Measurements from ENCODE around the gene NOP58.
A peak's percentile ranks its signal among the peaks of the same experiment; 100 is the strongest.

The NOP58 gene

DNA sequence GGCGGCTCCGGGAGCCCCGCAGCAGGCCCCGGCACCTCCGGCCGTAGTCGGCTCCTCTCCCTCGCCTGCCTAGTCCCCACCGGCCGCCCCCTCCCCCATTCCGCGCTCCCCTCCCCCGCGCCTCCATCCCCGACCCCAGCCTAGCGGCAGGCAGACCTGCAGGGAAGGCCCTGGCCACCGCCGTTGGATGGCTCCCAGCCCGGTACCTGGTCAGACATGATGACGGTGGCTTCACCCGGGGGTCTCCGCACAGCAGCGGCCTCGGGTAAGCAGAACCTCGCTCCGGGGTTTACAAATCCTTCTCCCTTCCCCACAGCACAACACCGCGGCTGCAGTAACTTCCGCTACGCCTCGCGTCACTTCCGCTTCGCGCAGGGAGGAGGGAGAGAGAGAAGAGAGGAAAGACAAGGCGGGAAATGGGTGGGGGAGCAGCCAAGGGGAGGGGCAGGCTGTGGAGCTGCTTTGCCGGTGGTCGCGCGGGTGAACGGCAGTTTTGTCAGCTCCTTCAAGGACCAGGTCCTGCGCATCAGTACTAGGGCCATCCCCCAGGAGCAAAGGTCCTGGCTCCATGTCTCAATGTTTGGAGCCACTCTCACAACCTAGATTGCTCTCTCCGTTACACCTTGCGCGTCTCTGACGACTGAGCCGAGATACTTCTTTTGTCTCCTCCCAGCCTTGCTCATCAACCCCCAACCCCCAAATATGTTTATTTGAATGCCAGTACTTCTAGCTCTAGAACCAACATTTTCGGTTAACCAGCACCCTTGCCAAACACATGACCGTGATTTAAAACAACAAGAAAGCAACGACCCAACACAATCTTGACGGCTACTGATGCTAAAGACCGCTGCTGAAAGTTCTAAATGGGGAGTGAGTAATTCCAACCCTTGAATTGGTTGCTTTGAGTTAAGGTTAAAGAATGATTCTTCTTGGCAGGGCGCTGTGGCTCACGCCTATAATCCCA, 27.0 kb upstream of the NOP58 start, which contains the start of gene SUMO1 (continued):
- TF ChIP-seq ZBTB17 (tag by site-specific recombination; IDR thresholded peaks at IDR 0.05): peak; percentile 67
- peak; percentile 53 for TF ChIP-seq SP7 (tag by site-specific recombination; IDR thresholded peaks at IDR 0.05)
- no peak for TF ChIP-seq ZNF175 (tag by site-specific recombination; IDR thresholded peaks at IDR 0.05)
- TF ChIP-seq ZNF501 (tag by site-specific recombination; IDR thresholded peaks at IDR 0.05): peak; percentile 73; the same call in 1 of the 2 replicates
- TF ChIP-seq, protein P1, sequence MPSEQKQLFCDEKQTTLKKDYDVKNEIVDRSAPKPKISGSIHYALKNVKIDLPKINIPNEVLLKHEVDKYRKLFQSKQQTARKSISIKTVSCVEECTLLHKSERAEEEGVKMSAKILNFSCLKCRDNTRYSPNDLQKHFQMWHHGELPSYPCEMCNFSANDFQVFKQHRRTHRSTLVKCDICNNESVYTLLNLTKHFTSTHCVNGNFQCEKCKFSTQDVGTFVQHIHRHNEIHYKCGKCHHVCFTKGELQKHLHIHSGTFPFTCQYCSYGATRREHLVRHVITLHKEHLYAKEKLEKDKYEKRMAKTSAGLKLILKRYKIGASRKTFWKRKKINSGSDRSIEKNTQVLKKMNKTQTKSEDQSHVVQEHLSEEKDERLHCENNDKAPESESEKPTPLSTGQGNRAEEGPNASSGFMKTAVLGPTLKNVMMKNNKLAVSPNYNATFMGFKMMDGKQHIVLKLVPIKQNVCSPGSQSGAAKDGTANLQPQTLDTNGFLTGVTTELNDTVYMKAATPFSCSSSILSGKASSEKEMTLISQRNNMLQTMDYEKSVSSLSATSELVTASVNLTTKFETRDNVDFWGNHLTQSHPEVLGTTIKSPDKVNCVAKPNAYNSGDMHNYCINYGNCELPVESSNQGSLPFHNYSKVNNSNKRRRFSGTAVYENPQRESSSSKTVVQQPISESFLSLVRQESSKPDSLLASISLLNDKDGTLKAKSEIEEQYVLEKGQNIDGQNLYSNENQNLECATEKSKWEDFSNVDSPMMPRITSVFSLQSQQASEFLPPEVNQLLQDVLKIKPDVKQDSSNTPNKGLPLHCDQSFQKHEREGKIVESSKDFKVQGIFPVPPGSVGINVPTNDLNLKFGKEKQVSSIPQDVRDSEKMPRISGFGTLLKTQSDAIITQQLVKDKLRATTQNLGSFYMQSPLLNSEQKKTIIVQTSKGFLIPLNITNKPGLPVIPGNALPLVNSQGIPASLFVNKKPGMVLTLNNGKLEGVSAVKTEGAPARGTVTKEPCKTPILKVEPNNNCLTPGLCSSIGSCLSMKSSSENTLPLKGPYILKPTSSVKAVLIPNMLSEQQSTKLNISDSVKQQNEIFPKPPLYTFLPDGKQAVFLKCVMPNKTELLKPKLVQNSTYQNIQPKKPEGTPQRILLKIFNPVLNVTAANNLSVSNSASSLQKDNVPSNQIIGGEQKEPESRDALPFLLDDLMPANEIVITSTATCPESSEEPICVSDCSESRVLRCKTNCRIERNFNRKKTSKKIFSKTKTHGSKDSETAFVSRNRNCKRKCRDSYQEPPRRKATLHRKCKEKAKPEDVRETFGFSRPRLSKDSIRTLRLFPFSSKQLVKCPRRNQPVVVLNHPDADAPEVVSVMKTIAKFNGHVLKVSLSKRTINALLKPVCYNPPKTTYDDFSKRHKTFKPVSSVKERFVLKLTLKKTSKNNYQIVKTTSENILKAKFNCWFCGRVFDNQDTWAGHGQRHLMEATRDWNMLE (tag by site-specific recombination; conservative IDR thresholded peaks at IDR 0.05; ENCODE audit: low read depth): peak; percentile 77
- no peak for TF ChIP-seq ZNF239 (tag by site-specific recombination; IDR thresholded peaks at IDR 0.05)
- peak; percentile 60 for TF ChIP-seq ZNF398 (tag by site-specific recombination; IDR thresholded peaks at IDR 0.05)
- peak; percentile 69 for TF ChIP-seq PRDM1 (tag by site-specific recombination; IDR thresholded peaks at IDR 0.05)
- peak; percentile 60; the same call in 1 of the 2 replicates for TF ChIP-seq PATZ1 (tag by site-specific recombination; IDR thresholded peaks at IDR 0.05)
- TF ChIP-seq INSM2 (tag by site-specific recombination; IDR thresholded peaks at IDR 0.05): 0 out of 2 replicates have a peak, but pooled peaks have one; percentile 25
- TF ChIP-seq, protein P2, sequence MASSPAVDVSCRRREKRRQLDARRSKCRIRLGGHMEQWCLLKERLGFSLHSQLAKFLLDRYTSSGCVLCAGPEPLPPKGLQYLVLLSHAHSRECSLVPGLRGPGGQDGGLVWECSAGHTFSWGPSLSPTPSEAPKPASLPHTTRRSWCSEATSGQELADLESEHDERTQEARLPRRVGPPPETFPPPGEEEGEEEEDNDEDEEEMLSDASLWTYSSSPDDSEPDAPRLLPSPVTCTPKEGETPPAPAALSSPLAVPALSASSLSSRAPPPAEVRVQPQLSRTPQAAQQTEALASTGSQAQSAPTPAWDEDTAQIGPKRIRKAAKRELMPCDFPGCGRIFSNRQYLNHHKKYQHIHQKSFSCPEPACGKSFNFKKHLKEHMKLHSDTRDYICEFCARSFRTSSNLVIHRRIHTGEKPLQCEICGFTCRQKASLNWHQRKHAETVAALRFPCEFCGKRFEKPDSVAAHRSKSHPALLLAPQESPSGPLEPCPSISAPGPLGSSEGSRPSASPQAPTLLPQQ (tag by site-specific recombination; IDR thresholded peaks at IDR 0.05): peak; percentile 42; the same call in 1 of the 2 replicates
- TF ChIP-seq ZNF610 (tag by site-specific recombination; IDR thresholded peaks at IDR 0.05; ENCODE audit: borderline replicate concordance): 0 out of 2 replicates have a peak, but pooled peaks have one; percentile 43
- peak; percentile 54; the same call in 1 of the 2 replicates for TF ChIP-seq KLF9 (tag by site-specific recombination; IDR thresholded peaks at IDR 0.05; ENCODE audit: low read depth)
- TF ChIP-seq ZNF366 (tag by site-specific recombination; conservative IDR thresholded peaks at IDR 0.05): peak; percentile 99
- TF ChIP-seq, protein P3, sequence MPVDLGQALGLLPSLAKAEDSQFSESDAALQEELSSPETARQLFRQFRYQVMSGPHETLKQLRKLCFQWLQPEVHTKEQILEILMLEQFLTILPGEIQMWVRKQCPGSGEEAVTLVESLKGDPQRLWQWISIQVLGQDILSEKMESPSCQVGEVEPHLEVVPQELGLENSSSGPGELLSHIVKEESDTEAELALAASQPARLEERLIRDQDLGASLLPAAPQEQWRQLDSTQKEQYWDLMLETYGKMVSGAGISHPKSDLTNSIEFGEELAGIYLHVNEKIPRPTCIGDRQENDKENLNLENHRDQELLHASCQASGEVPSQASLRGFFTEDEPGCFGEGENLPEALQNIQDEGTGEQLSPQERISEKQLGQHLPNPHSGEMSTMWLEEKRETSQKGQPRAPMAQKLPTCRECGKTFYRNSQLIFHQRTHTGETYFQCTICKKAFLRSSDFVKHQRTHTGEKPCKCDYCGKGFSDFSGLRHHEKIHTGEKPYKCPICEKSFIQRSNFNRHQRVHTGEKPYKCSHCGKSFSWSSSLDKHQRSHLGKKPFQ (tag by site-specific recombination; IDR thresholded peaks at IDR 0.05): no peak
- TF ChIP-seq ZNF341 (tag by site-specific recombination; IDR thresholded peaks at IDR 0.05; ENCODE audit: low read depth): 0 out of 2 replicates have a peak, but pooled peaks have one; percentile 25
- peak; percentile 45; the same call in 1 of the 2 replicates for TF ChIP-seq KLF8 (tag by site-specific recombination; IDR thresholded peaks at IDR 0.05)
- TF ChIP-seq, protein P4, sequence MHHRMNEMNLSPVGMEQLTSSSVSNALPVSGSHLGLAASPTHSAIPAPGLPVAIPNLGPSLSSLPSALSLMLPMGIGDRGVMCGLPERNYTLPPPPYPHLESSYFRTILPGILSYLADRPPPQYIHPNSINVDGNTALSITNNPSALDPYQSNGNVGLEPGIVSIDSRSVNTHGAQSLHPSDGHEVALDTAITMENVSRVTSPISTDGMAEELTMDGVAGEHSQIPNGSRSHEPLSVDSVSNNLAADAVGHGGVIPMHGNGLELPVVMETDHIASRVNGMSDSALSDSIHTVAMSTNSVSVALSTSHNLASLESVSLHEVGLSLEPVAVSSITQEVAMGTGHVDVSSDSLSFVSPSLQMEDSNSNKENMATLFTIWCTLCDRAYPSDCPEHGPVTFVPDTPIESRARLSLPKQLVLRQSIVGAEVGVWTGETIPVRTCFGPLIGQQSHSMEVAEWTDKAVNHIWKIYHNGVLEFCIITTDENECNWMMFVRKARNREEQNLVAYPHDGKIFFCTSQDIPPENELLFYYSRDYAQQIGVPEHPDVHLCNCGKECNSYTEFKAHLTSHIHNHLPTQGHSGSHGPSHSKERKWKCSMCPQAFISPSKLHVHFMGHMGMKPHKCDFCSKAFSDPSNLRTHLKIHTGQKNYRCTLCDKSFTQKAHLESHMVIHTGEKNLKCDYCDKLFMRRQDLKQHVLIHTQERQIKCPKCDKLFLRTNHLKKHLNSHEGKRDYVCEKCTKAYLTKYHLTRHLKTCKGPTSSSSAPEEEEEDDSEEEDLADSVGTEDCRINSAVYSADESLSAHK (tag by site-specific recombination; IDR thresholded peaks at IDR 0.05): peak; percentile 37
- no peak for TF ChIP-seq BCL11B (tag by site-specific recombination; IDR thresholded peaks at IDR 0.05; ENCODE audit: low read depth)

Data from HEK293 (cell line).